ENCODE measurements around the gene PXMP4.
A peak's percentile ranks its signal among the peaks of the same experiment; 100 is the strongest.

Gene PXMP4

GRCh38 chr20:33761698-33762250, 41.7 kb upstream of the PXMP4 start (continued):
- TF ChIP-seq, protein P1, sequence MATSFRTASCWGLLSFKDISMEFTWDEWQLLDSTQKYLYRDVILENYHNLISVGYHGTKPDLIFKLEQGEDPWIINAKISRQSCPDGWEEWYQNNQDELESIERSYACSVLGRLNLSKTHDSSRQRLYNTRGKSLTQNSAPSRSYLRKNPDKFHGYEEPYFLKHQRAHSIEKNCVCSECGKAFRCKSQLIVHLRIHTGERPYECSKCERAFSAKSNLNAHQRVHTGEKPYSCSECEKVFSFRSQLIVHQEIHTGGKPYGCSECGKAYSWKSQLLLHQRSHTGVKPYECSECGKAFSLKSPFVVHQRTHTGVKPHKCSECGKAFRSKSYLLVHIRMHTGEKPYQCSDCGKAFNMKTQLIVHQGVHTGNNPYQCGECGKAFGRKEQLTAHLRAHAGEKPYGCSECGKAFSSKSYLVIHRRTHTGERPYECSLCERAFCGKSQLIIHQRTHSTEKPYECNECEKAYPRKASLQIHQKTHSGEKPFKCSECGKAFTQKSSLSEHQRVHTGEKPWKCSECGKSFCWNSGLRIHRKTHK (tag by site-specific recombination; IDR thresholded peaks at IDR 0.05) = no peak

DNA sequence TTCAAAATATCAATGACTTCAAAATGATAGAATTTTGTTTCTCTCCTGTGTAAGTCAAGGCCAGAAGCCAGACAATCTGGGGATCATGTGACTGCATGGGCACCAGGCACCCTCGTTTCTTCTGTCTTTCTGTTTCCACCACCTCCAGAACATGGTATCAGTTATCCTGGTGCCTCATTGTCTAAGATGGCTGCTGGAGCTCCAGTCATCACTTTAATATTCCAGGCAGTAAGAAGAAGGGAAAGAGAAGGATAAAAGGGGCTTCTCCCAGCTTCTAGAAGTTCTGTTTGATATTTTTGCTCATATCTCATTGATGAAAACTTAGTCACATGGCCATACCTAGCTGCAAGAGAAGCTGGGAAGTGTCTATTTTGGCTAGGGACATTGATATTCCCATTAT, 37.3 kb upstream of the PXMP4 start:
- H3K27ac ChIP-seq (ENCODE audit: extremely low read depth, low read depth, low read length) = no peak overlapping the region
- peaks cover 0 to 10% of the 10 kb centered on the region in 2 experiments; a peak in 1 of 3 replicates for H3K36me3 ChIP-seq (ENCODE audit: control insufficient read depth in 2 of 2, insufficient read depth in 1 of 2, low read length in 2 of 2)
- no peak for TF ChIP-seq ZNF785 (tag by site-specific recombination; IDR thresholded peaks at IDR 0.05)
- TF ChIP-seq, protein P2, sequence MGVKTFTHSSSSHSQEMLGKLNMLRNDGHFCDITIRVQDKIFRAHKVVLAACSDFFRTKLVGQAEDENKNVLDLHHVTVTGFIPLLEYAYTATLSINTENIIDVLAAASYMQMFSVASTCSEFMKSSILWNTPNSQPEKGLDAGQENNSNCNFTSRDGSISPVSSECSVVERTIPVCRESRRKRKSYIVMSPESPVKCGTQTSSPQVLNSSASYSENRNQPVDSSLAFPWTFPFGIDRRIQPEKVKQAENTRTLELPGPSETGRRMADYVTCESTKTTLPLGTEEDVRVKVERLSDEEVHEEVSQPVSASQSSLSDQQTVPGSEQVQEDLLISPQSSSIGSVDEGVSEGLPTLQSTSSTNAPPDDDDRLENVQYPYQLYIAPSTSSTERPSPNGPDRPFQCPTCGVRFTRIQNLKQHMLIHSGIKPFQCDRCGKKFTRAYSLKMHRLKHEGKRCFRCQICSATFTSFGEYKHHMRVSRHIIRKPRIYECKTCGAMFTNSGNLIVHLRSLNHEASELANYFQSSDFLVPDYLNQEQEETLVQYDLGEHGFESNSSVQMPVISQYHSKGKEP (tag by site-specific recombination; IDR thresholded peaks at IDR 0.05) = no peak
- TF ChIP-seq TRIM28 (IDR thresholded peaks at IDR 0.05; ENCODE audit: borderline replicate concordance, low read length) = peak; percentile 20; the same call in 1 of the 2 replicates
- TF ChIP-seq, protein P3, sequence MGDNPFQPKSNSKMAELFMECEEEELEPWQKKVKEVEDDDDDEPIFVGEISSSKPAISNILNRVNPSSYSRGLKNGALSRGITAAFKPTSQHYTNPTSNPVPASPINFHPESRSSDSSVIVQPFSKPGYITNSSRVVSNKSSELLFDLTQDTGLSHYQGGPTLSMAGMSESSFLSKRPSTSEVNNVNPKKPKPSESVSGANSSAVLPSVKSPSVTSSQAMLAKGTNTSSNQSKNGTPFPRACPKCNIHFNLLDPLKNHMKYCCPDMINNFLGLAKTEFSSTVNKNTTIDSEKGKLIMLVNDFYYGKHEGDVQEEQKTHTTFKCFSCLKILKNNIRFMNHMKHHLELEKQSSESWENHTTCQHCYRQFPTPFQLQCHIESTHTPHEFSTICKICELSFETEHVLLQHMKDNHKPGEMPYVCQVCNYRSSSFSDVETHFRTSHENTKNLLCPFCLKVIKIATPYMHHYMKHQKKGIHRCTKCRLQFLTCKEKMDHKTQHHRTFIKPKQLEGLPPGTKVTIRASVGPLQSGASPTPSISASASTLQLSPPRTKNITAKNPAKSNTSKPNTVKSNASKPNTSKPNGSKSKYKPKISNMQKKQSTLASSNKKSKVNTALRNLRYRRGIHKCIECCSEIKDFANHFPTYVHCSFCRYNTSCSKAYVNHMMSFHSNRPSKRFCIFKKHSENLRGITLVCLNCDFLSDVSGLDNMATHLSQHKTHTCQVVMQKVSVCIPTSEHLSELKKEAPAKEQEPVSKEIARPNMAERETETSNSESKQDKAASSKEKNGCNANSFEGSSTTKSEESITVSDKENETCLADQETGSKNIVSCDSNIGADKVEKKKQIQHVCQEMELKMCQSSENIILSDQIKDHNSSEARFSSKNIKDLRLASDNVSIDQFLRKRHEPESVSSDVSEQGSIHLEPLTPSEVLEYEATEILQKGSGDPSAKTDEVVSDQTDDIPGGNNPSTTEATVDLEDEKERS (tag by site-specific recombination; IDR thresholded peaks at IDR 0.05) = peak; percentile 91
- TF ChIP-seq ZBTB26 (tag by site-specific recombination; optimal IDR thresholded peaks at IDR 0.05) = no peak
- H3K4me1 ChIP-seq (ENCODE audit: control insufficient read depth, insufficient read depth, low read length) = no peaks in the 10 kb centered on the region
- ChIA-PET CTCF (interaction anchor here (0.7 kb wide), 1 partner anchor 60 kb away, joined by 4 read pairs; no protein-coding TSS in a partner anchor), POLR2A (no interaction called here)
- no peak overlapping the region for H3K4me3 ChIP-seq (ENCODE audit: low read depth, low read length)
- H3K9me3 ChIP-seq (ENCODE audit: control insufficient read depth, insufficient read depth, low read depth, low read length) = no peaks in the 10 kb centered on the region

- Histone ChIP-seq H3K9me3 (ENCODE audit: control insufficient read depth, insufficient read depth, low read depth, low read length) (no peaks in the 10 kb centered on the region), H3K4me3 (ENCODE audit: low read depth, low read length) (no peak overlapping the region), H3K4me1 (ENCODE audit: control insufficient read depth, insufficient read depth, low read length) (no peaks in the 10 kb centered on the region), H3K27ac (ENCODE audit: extremely low read depth, low read depth, low read length) (no peak overlapping the region), H3K36me3 (ENCODE audit: control insufficient read depth in 2 of 2, insufficient read depth in 1 of 2, low read length in 2 of 2) (peaks cover 0 to 10% of the 10 kb centered on the region in 2 experiments; a peak in 1 of 3 replicates)
- POLR2A ChIA-PET = no interaction called here
- CTCF ChIA-PET = interaction anchor here (0.7 kb wide), 1 partner anchor 59 kb away, joined by 4 read pairs; no protein-coding TSS in a partner anchor
- TF ChIP-seq ZFP41 (tag by site-specific recombination; IDR thresholded peaks at IDR 0.05; ENCODE audit: borderline replicate concordance) (no peak), ZBTB49 (tag by site-specific recombination; IDR thresholded peaks at IDR 0.05; ENCODE audit: low read depth) (no peak), PRDM10 (tag by site-specific recombination; IDR thresholded peaks at IDR 0.05) (no peak), ZNF629 (tag by site-specific recombination; IDR thresholded peaks at IDR 0.05) (no peak), PRDM1 (tag by site-specific recombination; IDR thresholded peaks at IDR 0.05) (no peak), ZNF768 (tag by site-specific recombination; IDR thresholded peaks at IDR 0.05) (no peak), ZNF311 (tag by site-specific recombination; IDR thresholded peaks at IDR 0.05; ENCODE audit: borderline replicate concordance) (no peak), ZNF324 (tag by site-specific recombination; IDR thresholded peaks at IDR 0.05) (no peak), ZNF174 (tag by site-specific recombination; IDR thresholded peaks at IDR 0.05) (no peak)
These were observed 36.9 kb upstream of the PXMP4 start for GRCh38 chr20:33757046-33757445.

Data from HEK293 (cell line).